Ecto neural progenitor cell (in vitro differentiated cells): Measurements from ENCODE around the gene MRGPRX3.
"Not testable (repeated sequence)": the region's sequence is repeated elsewhere in the genome, so short reads cannot be mapped to it uniquely, and the experiment has no call there.

Experiments
- DNase-seq: peaks from one replicate; pipeline ENCODE4 v3.0.0-alpha.2; 2018; ENCODE audit warnings: low spot score

The MRGPRX3 gene

GRCh38 chr11:18132341-18132740 lies at the start of gene MRGPRX3:
Gene MRGPRX3 (plus strand): TSS chr11:18132571. CDS start chr11:18137203, 4,632 bp downstream.
- DNase-seq = no peak

GRCh38 chr11:18088366-18088765 lies 44.0 kb upstream of the MRGPRX3 start:
- DNase-seq = no peak

- no peak for DNase-seq
These were observed 43.4 kb upstream of the MRGPRX3 start for GRCh38 chr11:18088966-18089365.

GRCh38 chr11:18091731-18092130 lies 40.6 kb upstream of the MRGPRX3 start:
- DNase-seq = no peak

- no peak for DNase-seq
These were observed 38.4 kb upstream of the MRGPRX3 start for GRCh38 chr11:18093959-18094358.

GRCh38 chr11:18100926-18101656 lies 31.3 kb upstream of the MRGPRX3 start:
- DNase-seq = no peak

GRCh38 chr11:18105086-18105801 lies 27.1 kb upstream of the MRGPRX3 start:
- DNase-seq = no peak

- DNase-seq = peak; percentile 93
These were observed 26.4 kb upstream of the MRGPRX3 start, which contains the start of gene SAAL1 for GRCh38 chr11:18105802-18106574. Gene SAAL1 (minus strand): TSS chr11:18106082. CDS start chr11:18106041, 41 bp downstream.

- no peak for DNase-seq
These were observed 25.7 kb upstream of the MRGPRX3 start for GRCh38 chr11:18106688-18107087.

- no peak for DNase-seq
These were observed 24.1 kb upstream of the MRGPRX3 start for GRCh38 chr11:18108254-18108653.

- no peak for DNase-seq
These were observed 21.4 kb upstream of the MRGPRX3 start for GRCh38 chr11:18111005-18111404.

GRCh38 chr11:18115360-18116127 lies 16.8 kb upstream of the MRGPRX3 start:
- peak; percentile 82 for DNase-seq

- not testable (repeated sequence) for DNase-seq
These were observed 11.0 kb upstream of the MRGPRX3 start for GRCh38 chr11:18121331-18121828.

- not testable (repeated sequence) for DNase-seq
These were observed 1.3 kb upstream of the MRGPRX3 start for GRCh38 chr11:18131115-18131514.

- no peak for DNase-seq
These were observed 2.9 kb downstream of the MRGPRX3 start for GRCh38 chr11:18135308-18135707.

GRCh38 chr11:18137186-18137800 lies 4.9 kb downstream of the MRGPRX3 start:
- DNase-seq = no peak

GRCh38 chr11:18140145-18140544 lies 7.8 kb downstream of the MRGPRX3 start:
- no peak for DNase-seq

GRCh38 chr11:18144243-18144642 lies 11.9 kb downstream of the MRGPRX3 start:
- DNase-seq = no peak

- DNase-seq = no peak
These were observed 12.7 kb downstream of the MRGPRX3 start for GRCh38 chr11:18145025-18145424.

- DNase-seq = no peak
These were observed 13.5 kb downstream of the MRGPRX3 start for GRCh38 chr11:18145837-18146236.

- DNase-seq = no peak
These were observed 19.2 kb downstream of the MRGPRX3 start for GRCh38 chr11:18151581-18151980.
